Tibial artery (tissue), 4 donors: ENCODE measurements around the gene SCAMP4.

Experiments used
- DNase-seq, 2 donors: peaks; one replicate each; pipeline ENCODE4 v3.0.0-alpha.2; 2019
- H3K27ac ChIP-seq, 2 donors: fragments of 200-600 bp; sonication (generic) in 1 of 2; 1 replicate in 1 of 2; 2 replicates in 1 of 2; pipeline ENCODE4 v1.5.1; 2018 to 2019; ENCODE audit warnings: mild to moderate bottlenecking in 1 of 2
- H3K27me3 ChIP-seq, 2 donors: fragments of 200-600 bp; sonication (generic) in 1 of 2; one replicate each; pipeline versions ENCODE4 v1.5.1 to v1.6.0; 2016 to 2019
- H3K36me3 ChIP-seq, 3 donors: fragments of 200-600 bp; sonication (generic) in 2 of 3; one replicate each; pipeline ENCODE4 v1.5.1; 2016 to 2019; ENCODE audit warnings: mild to moderate bottlenecking in 2 of 3
- H3K4me1 ChIP-seq, 4 donors: fragments of 200-600 bp; sonication (generic) in 2 of 4; 1 replicate in 3 of 4; 2 replicates in 1 of 4; pipeline ENCODE4 v1.5.1; 2016 to 2019
- H3K4me3 ChIP-seq, 2 donors: fragments of 200-600 bp; sonication (generic) in 1 of 2; 1 replicate in 1 of 2; 2 replicates in 1 of 2; pipeline ENCODE4 v1.5.1; 2018 to 2019; ENCODE audit warnings: mild to moderate bottlenecking in 2 of 2
- H3K9me3 ChIP-seq, 3 donors: fragments of 200-600 bp; sonication (generic) in 1 of 3; one replicate each; pipeline ENCODE4 v1.5.1; 2016 to 2019
- CTCF ChIP-seq, 2 experiments: fragments of 200-600 bp in 1 of 2; fragments of 450-650 bp in 1 of 2; IDR thresholded peaks; one replicate each; pipeline ENCODE4 v1.5.1; 2017 to 2019; ENCODE audit warnings: antibody characterized with exemption in 2 of 2, mild to moderate bottlenecking in 1 of 2, moderate library complexity in 1 of 2
- intact Hi-C: fragments of 100-400 bp; cut with DNase I; formaldehyde crosslinking; loops from one replicate; pipeline ENCODE4 v1.15.0; 2023; ENCODE audit warnings: low total_unique reads

The SCAMP4 gene

GRCh38 chr19:1888385-1888784, 16.8 kb upstream of the SCAMP4 start:
- H3K4me1 ChIP-seq = peaks cover 0 to 21% (median 15%) of the 10 kb centered on the region in 4 donors
- TF ChIP-seq CTCF (IDR thresholded peaks at IDR 0.05) = no peak
- no peak for DNase-seq
- no peak overlapping the region for H3K4me3 ChIP-seq
- no peaks in the 10 kb centered on the region for H3K36me3 ChIP-seq
- intact Hi-C loops = no loop called here
- no peaks in the 10 kb centered on the region for H3K9me3 ChIP-seq
- no peaks in the 10 kb centered on the region for H3K27me3 ChIP-seq
- no peak overlapping the region for H3K27ac ChIP-seq

- DNase-seq = no peak
- no peak for TF ChIP-seq CTCF (IDR thresholded peaks at IDR 0.05)
- Histone ChIP-seq H3K36me3 (no peaks in the 10 kb centered on the region), H3K4me1 (peaks cover 0 to 7% (median 2%) of the 10 kb centered on the region in 4 donors), H3K9me3 (no peaks in the 10 kb centered on the region), H3K4me3 (no peak overlapping the region), H3K27ac (no peak overlapping the region), H3K27me3 (no peaks in the 10 kb centered on the region)
- intact Hi-C loops = no loop called here
Measured at GRCh38 chr19:1889907-1890306, 15.3 kb upstream of the SCAMP4 start.

- intact Hi-C loops = no loop called here
- Histone ChIP-seq H3K4me3 (no peak overlapping the region), H3K9me3 (no peaks in the 10 kb centered on the region), H3K36me3 (no peaks in the 10 kb centered on the region), H3K27ac (no peak overlapping the region), H3K4me1 (peaks cover 0 to 12% (median 3%) of the 10 kb centered on the region in 4 donors), H3K27me3 (no peaks in the 10 kb centered on the region)
- TF ChIP-seq CTCF (IDR thresholded peaks at IDR 0.05) = no peak
- DNase-seq = no peak
Measured at GRCh38 chr19:1893791-1894190, 11.4 kb upstream of the SCAMP4 start.

GRCh38 chr19:1896508-1896907, 8.7 kb upstream of the SCAMP4 start:
- H3K36me3 ChIP-seq = no peaks in the 10 kb centered on the region
- intact Hi-C loops = no loop called here
- DNase-seq = no peak
- TF ChIP-seq CTCF (IDR thresholded peaks at IDR 0.05) = no peak
- no peaks in the 10 kb centered on the region for H3K9me3 ChIP-seq
- peaks cover 0 to 12% (median 3%) of the 10 kb centered on the region in 4 donors for H3K4me1 ChIP-seq
- H3K27me3 ChIP-seq = no peaks in the 10 kb centered on the region
- no peak overlapping the region for H3K27ac ChIP-seq
- H3K4me3 ChIP-seq = no peak overlapping the region

GRCh38 chr19:1901940-1902404, 3.2 kb upstream of the SCAMP4 start:
- Histone ChIP-seq H3K4me3 (no peak overlapping the region), H3K27ac (peak overlapping the region in 1 of 2 donors; percentile 67), H3K36me3 (no peaks in the 10 kb centered on the region), H3K4me1 (peaks cover 0 to 41% (median 19%) of the 10 kb centered on the region in 4 donors), H3K9me3 (no peaks in the 10 kb centered on the region), H3K27me3 (no peaks in the 10 kb centered on the region)
- peak; percentile 75 to 77 for DNase-seq
- intact Hi-C loops = no loop called here
- TF ChIP-seq CTCF (IDR thresholded peaks at IDR 0.05) = no peak

- no peaks in the 10 kb centered on the region for H3K9me3 ChIP-seq
- intact Hi-C loops = no loop called here
- peak overlapping the region; percentile 59 to 67 for H3K27ac ChIP-seq
- no peak for DNase-seq
- no peak overlapping the region for H3K4me3 ChIP-seq
- H3K36me3 ChIP-seq = no peaks in the 10 kb centered on the region
- no peaks in the 10 kb centered on the region for H3K27me3 ChIP-seq
- H3K4me1 ChIP-seq = peaks cover 0 to 35% (median 19%) of the 10 kb centered on the region in 4 donors
- no peak for TF ChIP-seq CTCF (IDR thresholded peaks at IDR 0.05)
Measured at GRCh38 chr19:1902923-1903322, 2.3 kb upstream of the SCAMP4 start.
